ENCODE results near the gene ZNF41. TPM values are rescaled to one million over a fixed set of nuclear protein-coding genes. Genes with fewer than 3 reads are reported as not detected.
"Not testable (repeated sequence)": the region's sequence is repeated elsewhere in the genome, so short reads cannot be mapped to it uniquely, and the experiment has no call there.

The ZNF41 gene
- total RNA-seq, 1 experiment from 2014 or later: 29.5 TPM

DNA sequence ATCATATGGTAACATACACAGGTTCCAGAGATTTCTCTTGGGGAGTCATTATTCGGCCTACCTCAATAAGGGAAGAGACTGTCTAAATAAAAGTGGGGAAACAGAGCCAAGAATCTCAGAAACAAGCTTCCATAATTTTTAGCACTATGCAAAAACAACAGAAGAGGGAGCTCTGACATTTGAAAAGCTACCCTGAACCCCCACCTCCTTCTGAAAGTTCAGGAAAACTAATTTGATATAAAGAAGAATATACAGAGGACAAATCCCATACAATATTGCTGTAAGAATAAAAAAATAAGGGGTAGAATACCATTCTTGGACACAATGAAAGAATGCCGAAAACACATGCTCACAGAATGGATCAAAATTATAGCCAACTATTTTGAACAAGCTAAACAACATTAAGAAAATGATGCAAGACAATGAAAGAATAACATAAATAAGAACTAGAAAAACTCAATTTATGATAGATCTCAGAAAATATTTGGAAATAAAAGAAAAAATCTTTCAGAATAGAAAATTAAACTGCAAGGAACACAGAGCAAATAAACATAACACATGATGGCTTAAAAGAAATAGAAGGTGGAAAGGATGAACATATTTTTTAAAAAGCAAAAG is 14.4 kb upstream of the ZNF41 start:
- DNase-seq (ENCODE audit: extremely low read depth, low read depth): no peak

- DNase-seq (ENCODE audit: extremely low read depth, low read depth): not testable (repeated sequence)
Observed at GRCh38 chrX:47492133-47492532, 9.1 kb upstream of the ZNF41 start.

DNA sequence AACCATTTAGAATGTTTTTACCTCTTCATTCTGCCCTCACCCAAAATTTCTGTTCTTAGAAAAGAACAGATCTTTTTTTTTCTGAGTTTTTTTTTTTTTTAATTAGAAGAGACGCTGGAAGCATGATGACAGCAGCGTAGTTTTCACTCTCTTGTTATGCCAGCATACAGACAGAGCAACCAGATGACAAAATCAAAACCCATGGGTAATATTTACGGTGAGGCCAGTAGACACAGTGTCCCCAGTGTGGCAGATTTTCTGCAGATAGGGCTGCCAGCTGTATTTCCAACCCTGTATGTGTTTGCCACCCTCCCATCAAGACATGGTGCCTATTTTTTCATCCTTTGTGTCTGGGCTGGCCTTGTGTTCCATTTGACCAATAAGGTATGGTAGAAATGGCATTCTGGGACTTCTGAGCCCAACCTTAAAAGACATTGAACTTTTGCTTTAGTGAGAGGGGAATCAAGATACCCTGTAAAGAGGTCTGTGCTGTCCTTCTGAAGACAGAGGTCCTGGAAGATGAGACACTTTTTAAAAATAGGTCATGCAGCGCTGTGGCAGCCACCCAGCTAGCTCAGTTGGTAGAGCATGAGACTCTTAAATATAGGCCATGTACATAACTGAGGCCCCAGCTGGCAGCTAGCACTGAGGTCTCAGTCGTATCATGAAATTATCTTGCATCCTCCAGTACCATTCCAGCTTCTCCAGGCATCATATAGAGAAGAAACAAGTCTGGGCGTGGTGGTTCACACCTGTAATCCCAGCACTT is 6.7 kb upstream of the ZNF41 start:
- no peak for DNase-seq (ENCODE audit: extremely low read depth, low read depth)

- DNase-seq (ENCODE audit: extremely low read depth, low read depth): no peak
Observed at GRCh38 chrX:47484885-47485284, 1.9 kb upstream of the ZNF41 start.

- DNase-seq (ENCODE audit: extremely low read depth, low read depth): no peak
Observed at GRCh38 chrX:47483306-47484268, 565 bp upstream of the ZNF41 start.

- no peak for DNase-seq (ENCODE audit: extremely low read depth, low read depth)
Observed at GRCh38 chrX:47482065-47482511, 934 bp downstream of the ZNF41 start.

GRCh38 chrX:47481160-47481559 is 1.9 kb downstream of the ZNF41 start:
- no peak for DNase-seq (ENCODE audit: extremely low read depth, low read depth)

GRCh38 chrX:47480576-47480975 is 2.4 kb downstream of the ZNF41 start:
- DNase-seq (ENCODE audit: extremely low read depth, low read depth): no peak

DNA sequence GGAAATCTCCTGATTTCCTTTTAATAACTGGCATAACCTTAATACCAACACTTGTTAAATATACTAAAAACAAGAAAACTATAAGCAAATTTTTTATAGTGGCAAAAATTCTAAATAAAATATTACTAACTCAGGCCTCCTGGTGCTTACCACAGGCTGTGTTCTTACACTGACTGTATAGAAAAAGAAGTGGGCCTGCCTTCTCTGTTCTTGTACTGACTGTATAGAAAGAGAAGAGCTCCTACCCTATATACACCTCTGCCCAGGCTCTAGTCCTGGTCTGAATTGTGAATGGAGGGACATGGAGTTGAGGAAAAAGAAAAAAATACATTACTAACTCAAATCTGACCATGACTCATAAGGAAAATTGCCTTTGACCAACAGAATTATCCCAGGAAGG is 7.5 kb downstream of the ZNF41 start:
- no peak for DNase-seq (ENCODE audit: extremely low read depth, low read depth)

DNA sequence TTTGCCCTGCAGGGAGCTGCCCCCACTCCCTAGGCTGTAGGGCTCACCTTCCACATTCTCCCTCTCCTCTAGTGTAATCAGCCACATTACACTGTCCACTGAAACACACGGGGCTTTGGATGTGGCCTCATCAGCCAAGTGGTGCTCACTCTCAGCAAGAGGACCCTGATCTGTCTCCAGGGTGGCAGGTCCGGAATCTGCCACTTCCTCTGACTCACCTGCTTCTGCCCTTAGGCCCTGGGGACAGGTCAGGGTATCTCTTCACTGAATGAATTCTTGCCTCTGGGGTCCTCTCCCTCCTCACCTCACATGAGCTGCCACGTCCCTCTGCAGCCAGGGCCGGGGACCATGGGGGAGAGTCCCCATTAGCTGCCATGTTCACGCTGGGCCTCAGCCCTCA is 15.9 kb downstream of the ZNF41 start:
- DNase-seq (ENCODE audit: extremely low read depth, low read depth): no peak

DNA sequence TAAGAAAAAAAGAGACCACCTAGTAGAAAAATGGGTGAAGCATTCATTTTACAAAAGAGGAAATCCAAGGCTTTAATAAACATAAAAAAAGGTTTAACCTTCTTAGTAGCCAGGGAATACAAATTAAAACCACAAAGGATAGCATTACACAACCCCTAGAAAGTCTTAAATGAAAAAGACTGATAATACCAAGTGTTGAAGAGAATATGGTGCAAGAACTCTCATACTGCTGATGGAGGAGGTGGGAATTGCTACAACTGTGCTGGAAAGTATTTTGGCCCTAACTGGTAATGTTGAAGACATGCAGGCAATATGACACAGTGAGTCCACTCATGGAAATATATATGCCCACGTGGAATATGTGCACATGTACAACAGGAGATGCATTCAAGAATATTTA is 22.5 kb downstream of the ZNF41 start:
- DNase-seq (ENCODE audit: extremely low read depth, low read depth): no peak

GRCh38 chrX:47458528-47458927 is 24.5 kb downstream of the ZNF41 start:
- no peak for DNase-seq (ENCODE audit: extremely low read depth, low read depth)

DNA sequence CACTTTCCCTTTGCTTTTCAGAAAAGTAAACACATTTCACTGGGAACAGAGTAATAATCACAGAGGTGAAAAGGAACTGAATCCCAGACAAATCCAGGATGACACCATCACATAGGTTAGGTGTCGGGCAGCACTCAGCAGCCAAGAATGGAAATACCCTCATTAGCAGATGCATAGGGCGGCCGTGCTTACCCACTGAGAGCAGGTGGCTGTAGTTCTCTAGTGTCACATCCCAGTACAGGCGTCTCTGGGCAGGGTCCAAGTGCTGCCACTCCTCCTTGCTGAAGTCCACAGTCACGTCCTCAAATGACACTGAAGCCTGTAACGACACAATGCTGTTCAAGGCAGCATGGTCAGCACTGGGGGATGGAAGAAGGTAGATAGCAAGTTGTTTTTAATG is 26.9 kb downstream of the ZNF41 start:
- no peak for DNase-seq (ENCODE audit: extremely low read depth, low read depth)

- no peak for DNase-seq (ENCODE audit: extremely low read depth, low read depth)
Observed at GRCh38 chrX:47452112-47452511, 30.9 kb downstream of the ZNF41 start.

DNA sequence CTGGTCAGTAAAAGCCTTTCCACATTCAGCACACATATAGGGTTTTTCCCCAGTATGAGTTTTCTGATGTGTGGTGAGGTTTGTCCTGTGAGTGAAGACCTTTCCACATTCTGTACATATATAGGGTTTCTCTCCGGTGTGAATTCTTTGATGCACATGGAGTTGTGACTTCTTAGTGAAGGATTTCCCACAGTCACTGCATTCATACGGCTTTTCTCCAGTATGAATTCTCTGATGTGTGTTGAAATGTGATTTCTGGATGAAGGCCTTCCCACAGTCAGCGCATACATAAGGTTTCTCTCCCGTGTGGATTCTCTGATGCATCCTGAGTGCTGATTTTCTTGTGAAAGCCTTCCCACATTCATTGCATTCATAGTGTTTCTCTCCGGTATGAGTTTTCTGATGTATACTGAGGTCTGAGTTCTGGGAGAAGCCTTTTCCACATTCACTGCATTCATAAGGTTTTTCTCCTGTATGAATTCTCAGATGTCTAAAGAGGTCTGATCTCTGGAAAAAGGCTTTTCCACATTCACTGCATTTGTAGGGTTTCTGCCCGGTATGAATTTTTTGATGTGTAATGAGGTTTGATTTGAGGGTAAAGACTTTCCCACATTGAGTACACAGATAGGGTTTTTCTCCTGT is 34.7 kb downstream of the ZNF41 start:
- no peak for DNase-seq (ENCODE audit: extremely low read depth, low read depth)

DNA sequence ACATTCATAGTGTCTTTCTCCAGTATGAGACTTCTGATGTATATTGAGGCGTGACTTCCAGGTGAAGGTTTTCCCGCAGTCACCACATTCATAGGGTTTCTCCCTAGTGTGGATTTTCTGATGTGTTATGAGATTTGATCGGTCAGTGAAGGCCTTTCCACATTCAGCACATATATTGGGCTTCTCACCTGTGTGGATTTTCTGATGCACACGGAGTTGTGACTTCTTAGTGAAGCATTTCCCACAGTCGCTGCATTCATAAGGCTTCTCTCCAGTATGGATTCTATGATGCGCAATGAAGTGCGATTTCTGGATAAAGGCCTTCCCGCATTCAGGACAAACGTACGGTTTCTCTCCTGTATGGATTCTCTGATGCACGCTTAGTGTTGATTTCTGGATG is 35.4 kb downstream of the ZNF41 start:
- no peak for DNase-seq (ENCODE audit: extremely low read depth, low read depth)

DNA sequence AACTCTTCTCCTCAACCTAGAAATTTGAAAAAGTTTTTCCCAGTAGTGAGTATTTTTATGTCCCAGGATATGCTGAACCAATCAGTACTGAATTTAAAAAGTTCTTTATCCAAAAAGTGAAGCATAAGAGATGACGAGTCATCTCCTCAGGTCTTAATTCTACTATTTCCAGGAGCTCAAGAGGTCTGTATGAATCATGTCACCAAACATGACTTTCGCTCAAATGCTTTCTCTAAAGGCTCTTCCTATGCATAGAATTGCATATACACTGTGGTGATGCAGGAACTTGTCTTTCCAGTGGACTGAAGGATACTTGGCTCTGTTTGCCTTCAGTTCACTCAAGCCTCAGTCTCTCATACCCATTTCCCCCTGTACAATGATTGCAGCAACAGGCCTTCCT is 36.1 kb downstream of the ZNF41 start:
- no peak for DNase-seq (ENCODE audit: extremely low read depth, low read depth)

GRCh38 chrX:47446431-47446830 is 36.6 kb downstream of the ZNF41 start:
- DNase-seq (ENCODE audit: extremely low read depth, low read depth): no peak

DNA sequence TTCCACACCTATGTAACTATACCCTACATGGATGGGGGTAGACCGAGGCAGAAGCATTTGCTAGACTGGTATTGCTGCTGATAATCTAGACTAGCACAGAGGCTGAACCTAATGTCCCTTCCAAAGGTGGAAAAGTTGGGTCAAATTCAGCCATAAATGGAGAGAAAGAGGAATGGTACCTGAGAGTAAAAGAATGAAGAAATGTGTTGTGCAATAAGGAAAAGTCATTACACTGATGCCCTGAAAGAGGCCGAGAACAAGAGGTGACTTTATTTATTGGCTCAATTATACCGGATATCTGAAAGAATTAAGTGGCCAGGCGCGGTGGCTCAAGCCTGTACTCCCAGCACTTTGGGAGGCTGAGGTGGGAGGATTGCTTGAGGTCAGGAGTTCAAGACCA is 52.1 kb downstream of the ZNF41 start:
- no peak for DNase-seq (ENCODE audit: extremely low read depth, low read depth)

DNA sequence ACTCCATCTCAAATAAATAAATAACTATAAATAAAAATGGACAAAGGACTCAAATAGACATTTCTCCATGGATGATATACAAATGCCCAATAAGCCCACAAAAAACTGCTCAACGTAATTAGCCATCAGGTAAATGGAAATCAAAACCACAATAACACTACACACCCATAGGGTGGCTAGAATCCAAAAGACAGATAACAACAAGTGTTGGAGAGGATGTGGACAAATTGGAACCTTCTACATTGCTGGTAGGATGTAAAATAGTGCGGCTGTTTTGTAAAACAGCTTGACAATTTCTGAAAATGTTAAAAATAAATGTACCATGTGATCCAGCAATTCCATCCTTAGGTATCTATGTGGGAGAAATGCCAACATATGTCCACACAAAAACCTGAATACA is 60.6 kb downstream of the ZNF41 start:
- no peak for DNase-seq (ENCODE audit: extremely low read depth, low read depth)

DNA sequence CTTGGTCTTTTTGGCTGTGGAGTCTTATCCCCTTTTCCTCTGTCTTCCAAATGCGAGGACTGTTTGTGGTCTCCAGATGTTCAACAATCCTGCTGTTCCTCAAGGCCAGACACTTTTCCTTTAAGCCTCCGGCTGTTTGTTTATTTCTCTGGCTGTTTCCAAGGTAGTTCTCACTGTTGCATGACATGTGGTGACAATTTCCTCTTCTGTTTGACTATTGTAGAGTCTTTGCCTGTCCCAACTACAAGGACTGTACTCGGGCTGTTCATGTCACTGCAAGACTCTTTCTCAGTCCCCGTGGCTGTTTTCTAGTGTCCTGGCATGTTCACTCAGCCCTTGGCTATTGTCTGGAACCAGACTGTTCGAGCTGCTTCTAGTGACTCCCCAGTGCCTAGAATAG is 62.1 kb downstream of the ZNF41 start:
- DNase-seq (ENCODE audit: extremely low read depth, low read depth): no peak

All from NCI-H460 (cell line).